Measurements from ENCODE around the gene KRCC1. TPM values are rescaled to one million over a fixed set of nuclear protein-coding genes. Genes with fewer than 3 reads are reported as not detected.
"Not testable (repeated sequence)": the region's sequence is repeated elsewhere in the genome, so short reads cannot be mapped to it uniquely, and the experiment has no call there.

Gene KRCC1
- total and polyA plus RNA-seq, 4 donors = 17.2 to 31.2 (median 21.1) TPM

DNA sequence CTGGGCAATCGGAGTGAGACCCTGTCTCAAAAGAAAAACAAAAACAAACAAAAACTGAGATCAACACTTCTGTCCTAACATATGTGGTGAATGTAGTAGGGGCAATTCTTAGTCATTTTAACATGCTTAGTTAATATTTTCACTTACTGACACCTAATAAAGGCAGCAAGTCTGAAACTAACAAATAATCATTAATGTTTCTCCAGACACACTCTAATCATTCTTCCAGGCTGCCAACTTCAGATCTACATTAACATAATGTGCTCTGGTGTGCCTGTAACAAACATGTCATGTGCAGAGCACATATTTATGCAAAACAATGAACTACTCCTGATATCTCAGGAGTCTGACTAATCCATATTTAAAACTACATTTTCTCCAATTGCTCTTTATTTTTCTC is 6.0 kb downstream of the KRCC1 start:
- H3K36me3 ChIP-seq (ENCODE audit: control insufficient read depth in 4 of 4, insufficient read depth in 4 of 4, low read length in 4 of 4) = peaks cover 0 to 6% (median 2%) of the 10 kb centered on the region in 4 donors
- H3K9me3 ChIP-seq (ENCODE audit: control insufficient read depth in 4 of 4, insufficient read depth in 3 of 4, low read length in 3 of 4) = no peaks in the 10 kb centered on the region
- no peak overlapping the region for H3K4me3 ChIP-seq
- 70 to 87% methylated on average over 1 of the region's 1 CpG for WGBS, 2 donors
- no peaks in the 10 kb centered on the region for H3K27me3 ChIP-seq (ENCODE audit: control insufficient read depth in 3 of 3, insufficient read depth in 3 of 3, low read length in 2 of 3)
- H3K9ac ChIP-seq (ENCODE audit: insufficient read depth in 1 of 2, low read length in 2 of 2) = no peak overlapping the region
- H3K27ac ChIP-seq (ENCODE audit: low read depth in 1 of 2, low read length in 1 of 2) = no peak overlapping the region
- H3K4me1 ChIP-seq (ENCODE audit: control insufficient read depth in 5 of 5, insufficient read depth in 5 of 5, low read length in 5 of 5) = peaks cover 2 to 39% (median 12%) of the 10 kb centered on the region in 5 donors
- DNase-seq = peak in 2 of 3 donors; percentile 18 to 31
- ATAC-seq (ENCODE audit: insufficient read depth, low FRiP score) = no peak
- no peak for TF ChIP-seq CTCF (IDR thresholded peaks at IDR 0.05; ENCODE audit: control extremely low read depth, extremely low read depth)

DNA sequence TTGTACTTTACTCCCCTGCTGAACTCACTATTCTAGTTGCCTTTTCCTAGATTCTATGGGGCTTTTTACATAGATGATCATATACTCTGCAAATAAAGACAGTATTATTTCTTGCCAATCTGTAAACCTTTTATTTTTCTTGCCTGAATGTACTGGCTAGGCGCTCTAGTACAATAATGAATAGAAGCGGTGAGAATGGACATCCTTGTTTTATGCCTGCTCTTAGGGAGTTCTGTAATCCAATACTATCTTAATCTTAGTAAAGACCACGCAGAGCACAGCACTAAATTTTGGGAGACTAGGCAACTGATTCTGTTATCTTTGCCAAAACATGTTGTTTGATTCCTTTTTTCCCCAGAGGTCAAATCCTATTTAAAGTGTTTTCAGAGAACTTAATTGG is 7.0 kb downstream of the KRCC1 start:
- H3K4me1 ChIP-seq (ENCODE audit: control insufficient read depth in 5 of 5, insufficient read depth in 5 of 5, low read length in 5 of 5) = peaks cover 0 to 28% (median 3%) of the 10 kb centered on the region in 5 donors
- no peak for TF ChIP-seq CTCF (IDR thresholded peaks at IDR 0.05; ENCODE audit: control extremely low read depth, extremely low read depth)
- H3K4me3 ChIP-seq = no peak overlapping the region
- H3K9ac ChIP-seq (ENCODE audit: insufficient read depth in 1 of 2, low read length in 2 of 2) = no peak overlapping the region
- DNase-seq = no peak
- ATAC-seq (ENCODE audit: insufficient read depth, low FRiP score) = no peak
- no peak overlapping the region for H3K27ac ChIP-seq (ENCODE audit: low read depth in 1 of 2, low read length in 1 of 2)
- 95% methylated on average over 3 of the region's 3 CpGs for WGBS, 2 donors
- H3K9me3 ChIP-seq (ENCODE audit: control insufficient read depth in 4 of 4, insufficient read depth in 3 of 4, low read length in 3 of 4) = no peaks in the 10 kb centered on the region
- no peaks in the 10 kb centered on the region for H3K27me3 ChIP-seq (ENCODE audit: control insufficient read depth in 3 of 3, insufficient read depth in 3 of 3, low read length in 2 of 3)
- peaks cover 0 to 8% (median 3%) of the 10 kb centered on the region in 4 donors for H3K36me3 ChIP-seq (ENCODE audit: control insufficient read depth in 4 of 4, insufficient read depth in 4 of 4, low read length in 4 of 4)

GRCh38 chr2:88045561-88045960 is 10.0 kb downstream of the KRCC1 start:
- not testable (repeated sequence) for ATAC-seq (ENCODE audit: insufficient read depth, low FRiP score); H3K9me3 ChIP-seq (ENCODE audit: control insufficient read depth in 4 of 4, insufficient read depth in 3 of 4, low read length in 3 of 4); DNase-seq; H3K27ac ChIP-seq (ENCODE audit: low read depth in 1 of 2, low read length in 1 of 2); H3K36me3 ChIP-seq (ENCODE audit: control insufficient read depth in 4 of 4, insufficient read depth in 4 of 4, low read length in 4 of 4); H3K27me3 ChIP-seq (ENCODE audit: control insufficient read depth in 3 of 3, insufficient read depth in 3 of 3, low read length in 2 of 3); H3K4me3 ChIP-seq; H3K9ac ChIP-seq (ENCODE audit: insufficient read depth in 1 of 2, low read length in 2 of 2)
- H3K4me1 ChIP-seq (ENCODE audit: control insufficient read depth in 5 of 5, insufficient read depth in 5 of 5, low read length in 5 of 5) = peaks cover 0 to 10% (median 4%) of the 10 kb centered on the region in 5 donors
- 95% methylated on average over 6 of the region's 6 CpGs for WGBS, 2 donors

- H3K9ac ChIP-seq (ENCODE audit: insufficient read depth in 1 of 2, low read length in 2 of 2) = no peak overlapping the region
- H3K27me3 ChIP-seq (ENCODE audit: control insufficient read depth in 3 of 3, insufficient read depth in 3 of 3, low read length in 2 of 3) = no peaks in the 10 kb centered on the region
- WGBS, 2 donors = 96 to 100% methylated on average over 5 of the region's 5 CpGs
- TF ChIP-seq CTCF (IDR thresholded peaks at IDR 0.05; ENCODE audit: control extremely low read depth, extremely low read depth) = no peak
- no peak overlapping the region for H3K27ac ChIP-seq (ENCODE audit: low read depth in 1 of 2, low read length in 1 of 2)
- no peak for DNase-seq
- H3K4me3 ChIP-seq = no peak overlapping the region
- H3K36me3 ChIP-seq (ENCODE audit: control insufficient read depth in 4 of 4, insufficient read depth in 4 of 4, low read length in 4 of 4) = peaks cover 0 to 3% (median 1%) of the 10 kb centered on the region in 4 donors
- peaks cover 0 to 11% (median 0%) of the 10 kb centered on the region in 5 donors for H3K4me1 ChIP-seq (ENCODE audit: control insufficient read depth in 5 of 5, insufficient read depth in 5 of 5, low read length in 5 of 5)
- no peak for ATAC-seq (ENCODE audit: insufficient read depth, low FRiP score)
- no peaks in the 10 kb centered on the region for H3K9me3 ChIP-seq (ENCODE audit: control insufficient read depth in 4 of 4, insufficient read depth in 3 of 4, low read length in 3 of 4)
These were observed 13.1 kb downstream of the KRCC1 start for GRCh38 chr2:88042476-88042875.

Data from lung (tissue), 12 donors.